Body of pancreas (tissue), 4 donors: ENCODE measurements around the gene ART5.

ENCODE experiments used
- POLR2A ChIP-seq, 3 donors: fragments of 450-650 bp; IDR thresholded peaks; one replicate each; pipeline ENCODE4 v1.6.1; 2016; ENCODE audit warnings: antibody characterized with exemption in 3 of 3, mild to moderate bottlenecking in 2 of 3
- TF ChIP-seq, protein P1 (sequence below), 7 experiments: fragments of 450-650 bp in 4 of 7; fragments of 200-600 bp in 3 of 7; sonication (generic) in 3 of 7; IDR thresholded peaks; one replicate each; pipeline ENCODE4 v1.5.1; 2016 to 2019; ENCODE audit warnings: antibody characterized with exemption in 7 of 7

DNA sequence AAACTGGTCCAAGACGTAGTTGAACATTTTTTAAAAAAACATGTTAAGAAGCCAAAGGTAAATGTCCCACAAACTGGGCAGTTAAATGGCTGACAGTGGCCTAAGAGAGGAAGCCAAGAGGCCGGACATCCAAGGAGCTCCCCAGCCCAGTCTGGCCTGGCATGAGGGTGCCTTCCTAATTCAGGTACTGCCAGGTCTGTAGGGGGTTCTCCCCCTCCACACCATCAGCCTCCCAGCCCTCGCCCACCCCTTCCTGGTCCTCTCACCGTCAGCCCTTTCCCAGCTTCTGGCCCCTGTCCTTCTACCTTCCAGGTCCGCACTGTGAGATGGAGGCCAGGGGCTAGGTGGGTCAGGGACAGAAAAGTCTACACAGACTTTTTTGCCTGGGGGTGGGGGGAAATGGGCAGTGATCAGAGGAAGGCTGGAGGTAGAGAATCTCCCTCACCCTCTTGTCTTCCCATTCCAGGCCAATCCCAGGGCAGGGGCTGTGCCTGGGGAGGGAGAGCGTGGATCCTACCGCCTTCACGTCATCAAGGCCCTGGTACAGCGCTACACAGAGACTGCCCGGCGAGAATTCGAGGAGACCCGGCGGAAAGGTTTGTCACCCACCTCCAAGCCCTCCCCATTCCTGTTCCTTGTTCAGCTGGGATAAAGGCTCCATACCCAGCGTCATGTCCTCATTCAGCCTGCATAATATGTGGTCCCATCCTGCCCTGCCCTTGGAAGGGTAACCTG, 6.0 kb downstream of the ART5 start:
- TF ChIP-seq POLR2A (IDR thresholded peaks at IDR 0.05), result no peak
- TF ChIP-seq, protein P1, sequence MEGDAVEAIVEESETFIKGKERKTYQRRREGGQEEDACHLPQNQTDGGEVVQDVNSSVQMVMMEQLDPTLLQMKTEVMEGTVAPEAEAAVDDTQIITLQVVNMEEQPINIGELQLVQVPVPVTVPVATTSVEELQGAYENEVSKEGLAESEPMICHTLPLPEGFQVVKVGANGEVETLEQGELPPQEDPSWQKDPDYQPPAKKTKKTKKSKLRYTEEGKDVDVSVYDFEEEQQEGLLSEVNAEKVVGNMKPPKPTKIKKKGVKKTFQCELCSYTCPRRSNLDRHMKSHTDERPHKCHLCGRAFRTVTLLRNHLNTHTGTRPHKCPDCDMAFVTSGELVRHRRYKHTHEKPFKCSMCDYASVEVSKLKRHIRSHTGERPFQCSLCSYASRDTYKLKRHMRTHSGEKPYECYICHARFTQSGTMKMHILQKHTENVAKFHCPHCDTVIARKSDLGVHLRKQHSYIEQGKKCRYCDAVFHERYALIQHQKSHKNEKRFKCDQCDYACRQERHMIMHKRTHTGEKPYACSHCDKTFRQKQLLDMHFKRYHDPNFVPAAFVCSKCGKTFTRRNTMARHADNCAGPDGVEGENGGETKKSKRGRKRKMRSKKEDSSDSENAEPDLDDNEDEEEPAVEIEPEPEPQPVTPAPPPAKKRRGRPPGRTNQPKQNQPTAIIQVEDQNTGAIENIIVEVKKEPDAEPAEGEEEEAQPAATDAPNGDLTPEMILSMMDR (IDR thresholded peaks at IDR 0.05), result no peak
